Stimulated activated CD8-positive, alpha-beta memory T cell treated with anti-CD3 and anti-CD28 coated beads, Interleukin-12 subunit alpha, Interleukin-12 subunit beta, amount 100 ng/mL, for 24 hours (primary cell): ENCODE measurements around the gene AGO1.
"Not testable (repeated sequence)": the region's sequence is repeated elsewhere in the genome, so short reads cannot be mapped to it uniquely, and the experiment has no call there.

Experiments used
- DNase-seq: peaks from one replicate; pipeline ENCODE4 v3.0.0-alpha.2; 2020; ENCODE audit errors: extremely low read depth

Gene AGO1

GRCh38 chr1:35972631-35973030 lies 89.6 kb downstream of the AGO1 start:
- not testable (repeated sequence) for DNase-seq

GRCh38 chr1:35980090-35980489 lies 97.1 kb downstream of the AGO1 start:
- no peak for DNase-seq
